PFSK-1 (cell line): ENCODE results near the gene HSD17B4.

Experiments used
- FOXP2 ChIP-seq: optimal IDR thresholded peaks from 2 replicates; pipeline ENCODE3; 2011; ENCODE audit warnings: borderline replicate concordance, control low read depth, inconsistent platforms; ENCODE audit not compliant: insufficient read depth; ENCODE audit errors: extremely low read length, extremely low read depth
- POLR2AphosphoS5 ChIP-seq: IDR thresholded peaks from 2 replicates; pipeline ENCODE4 v1.6.1; 2012; ENCODE audit warnings: low read depth, mild to moderate bottlenecking, control low read depth, low read length, moderate library complexity
- SIN3A ChIP-seq: IDR thresholded peaks from 2 replicates; pipeline ENCODE4 v1.6.1; 2012; ENCODE audit warnings: mild to moderate bottlenecking, low read length, moderate library complexity, borderline replicate concordance; ENCODE audit not compliant: insufficient read depth
- TAF1 ChIP-seq: IDR thresholded peaks from 2 replicates; pipeline ENCODE4 v1.6.1; 2012; ENCODE audit warnings: low read length, control low read depth, borderline replicate concordance; ENCODE audit not compliant: insufficient read depth
- TF ChIP-seq, protein P1 (sequence below), 2 experiments: IDR thresholded peaks; 2 replicates each; pipeline versions ENCODE4 v1.6.1 to v1.8.0; 2011 to 2012; ENCODE audit warnings: low read depth in 2 of 2, low read length in 2 of 2, control low read depth in 1 of 2, inconsistent platforms in 1 of 2, mild to moderate bottlenecking in 1 of 2, moderate library complexity in 1 of 2; ENCODE audit not compliant: insufficient read depth in 1 of 2

HSD17B4 gene

DNA sequence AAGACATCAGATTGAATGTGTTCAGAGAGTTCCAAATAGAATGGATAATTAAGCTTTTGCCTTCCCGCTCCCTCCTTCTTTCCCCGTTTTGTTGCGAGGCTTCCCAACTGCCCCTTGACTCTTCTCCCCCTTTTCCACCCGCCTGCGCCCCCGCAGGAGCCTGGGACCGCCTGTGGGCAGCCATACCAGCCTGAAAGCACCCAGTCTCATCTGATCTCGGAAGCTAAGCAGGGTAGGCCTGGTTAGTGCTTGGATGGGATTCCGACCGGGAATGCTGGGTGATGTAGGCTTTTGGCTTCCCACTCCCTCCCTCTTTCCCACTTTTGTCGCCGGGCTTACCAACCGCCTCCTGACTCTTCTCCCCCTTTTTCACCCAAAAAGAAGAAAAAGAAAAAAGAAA is 6.8 kb upstream of the HSD17B4 start:
- TF ChIP-seq, protein P1, sequence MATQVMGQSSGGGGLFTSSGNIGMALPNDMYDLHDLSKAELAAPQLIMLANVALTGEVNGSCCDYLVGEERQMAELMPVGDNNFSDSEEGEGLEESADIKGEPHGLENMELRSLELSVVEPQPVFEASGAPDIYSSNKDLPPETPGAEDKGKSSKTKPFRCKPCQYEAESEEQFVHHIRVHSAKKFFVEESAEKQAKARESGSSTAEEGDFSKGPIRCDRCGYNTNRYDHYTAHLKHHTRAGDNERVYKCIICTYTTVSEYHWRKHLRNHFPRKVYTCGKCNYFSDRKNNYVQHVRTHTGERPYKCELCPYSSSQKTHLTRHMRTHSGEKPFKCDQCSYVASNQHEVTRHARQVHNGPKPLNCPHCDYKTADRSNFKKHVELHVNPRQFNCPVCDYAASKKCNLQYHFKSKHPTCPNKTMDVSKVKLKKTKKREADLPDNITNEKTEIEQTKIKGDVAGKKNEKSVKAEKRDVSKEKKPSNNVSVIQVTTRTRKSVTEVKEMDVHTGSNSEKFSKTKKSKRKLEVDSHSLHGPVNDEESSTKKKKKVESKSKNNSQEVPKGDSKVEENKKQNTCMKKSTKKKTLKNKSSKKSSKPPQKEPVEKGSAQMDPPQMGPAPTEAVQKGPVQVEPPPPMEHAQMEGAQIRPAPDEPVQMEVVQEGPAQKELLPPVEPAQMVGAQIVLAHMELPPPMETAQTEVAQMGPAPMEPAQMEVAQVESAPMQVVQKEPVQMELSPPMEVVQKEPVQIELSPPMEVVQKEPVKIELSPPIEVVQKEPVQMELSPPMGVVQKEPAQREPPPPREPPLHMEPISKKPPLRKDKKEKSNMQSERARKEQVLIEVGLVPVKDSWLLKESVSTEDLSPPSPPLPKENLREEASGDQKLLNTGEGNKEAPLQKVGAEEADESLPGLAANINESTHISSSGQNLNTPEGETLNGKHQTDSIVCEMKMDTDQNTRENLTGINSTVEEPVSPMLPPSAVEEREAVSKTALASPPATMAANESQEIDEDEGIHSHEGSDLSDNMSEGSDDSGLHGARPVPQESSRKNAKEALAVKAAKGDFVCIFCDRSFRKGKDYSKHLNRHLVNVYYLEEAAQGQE (IDR thresholded peaks at IDR 0.05; ENCODE audit: insufficient read depth in 1 of 2, low read depth in 2 of 2, low read length in 2 of 2) = no peak
- no peak for TF ChIP-seq FOXP2
- no peak for TF ChIP-seq TAF1
- TF ChIP-seq SIN3A = no peak
- no peak for TF ChIP-seq POLR2AphosphoS5

DNA sequence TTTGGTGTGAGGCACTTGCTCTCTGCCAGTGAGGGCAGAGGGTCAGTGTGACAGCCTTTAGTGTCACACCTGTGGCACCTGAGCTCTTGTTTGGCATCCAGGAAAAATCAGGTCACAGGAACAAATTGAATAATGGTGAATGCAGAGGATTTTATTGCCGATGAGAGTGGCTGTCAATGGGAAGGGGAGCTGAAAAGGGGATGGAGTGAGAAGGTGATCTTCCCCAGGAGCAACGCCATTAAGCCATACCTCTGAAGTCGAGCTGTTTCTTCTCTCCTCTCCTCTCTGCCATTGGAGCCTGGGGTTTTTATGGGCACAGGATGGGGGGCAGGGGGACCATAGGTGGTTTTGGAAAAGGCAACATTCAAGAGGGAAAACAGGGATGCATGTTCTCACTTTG is 2.4 kb upstream of the HSD17B4 start:
- no peak for TF ChIP-seq SIN3A
- TF ChIP-seq TAF1 = no peak
- TF ChIP-seq FOXP2 = no peak
- TF ChIP-seq, protein P1 (IDR thresholded peaks at IDR 0.05; ENCODE audit: insufficient read depth in 1 of 2, low read depth in 2 of 2, low read length in 2 of 2) = no peak
- no peak for TF ChIP-seq POLR2AphosphoS5

DNA sequence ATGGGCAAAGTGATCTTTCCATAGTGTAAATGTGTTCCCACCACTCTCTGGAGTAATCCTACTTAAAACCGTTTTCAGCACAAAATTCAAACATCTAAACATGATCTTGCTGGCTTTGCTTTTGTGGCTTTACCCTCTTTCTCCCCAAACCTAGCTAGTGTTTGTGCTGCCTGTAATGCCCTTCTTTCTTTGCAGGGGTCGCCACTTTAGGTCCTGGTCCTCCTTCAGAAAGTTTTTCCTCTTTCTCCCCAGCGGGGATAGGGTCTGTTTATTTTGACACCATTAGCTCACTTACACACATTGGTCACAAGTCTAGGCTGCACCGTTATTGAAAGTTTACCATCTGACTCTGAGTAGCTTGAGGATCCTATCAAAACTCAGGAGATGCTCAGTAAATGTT is 736 bp upstream of the HSD17B4 start:
- TF ChIP-seq SIN3A (no peak), POLR2AphosphoS5 (no peak), FOXP2 (no peak), TAF1 (no peak)
- TF ChIP-seq, protein P1 (IDR thresholded peaks at IDR 0.05; ENCODE audit: insufficient read depth in 1 of 2, low read depth in 2 of 2, low read length in 2 of 2) = no peak

DNA sequence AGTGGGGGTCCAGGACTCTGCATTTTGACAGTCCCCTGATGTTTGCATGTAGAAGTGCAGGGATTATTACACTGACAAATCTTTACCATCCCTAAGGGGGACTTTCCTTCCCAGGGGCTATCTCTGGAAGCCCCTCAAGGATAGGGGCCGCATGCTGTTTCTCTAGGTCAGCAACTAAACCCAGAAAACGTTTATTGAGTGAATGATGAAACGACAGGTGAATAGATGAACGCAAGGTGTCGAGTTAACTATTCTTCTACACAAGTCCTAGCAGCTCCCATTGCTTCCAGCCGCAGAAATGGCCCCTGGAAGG is 281 bp upstream of the HSD17B4 start:
- no peak for TF ChIP-seq FOXP2

DNA sequence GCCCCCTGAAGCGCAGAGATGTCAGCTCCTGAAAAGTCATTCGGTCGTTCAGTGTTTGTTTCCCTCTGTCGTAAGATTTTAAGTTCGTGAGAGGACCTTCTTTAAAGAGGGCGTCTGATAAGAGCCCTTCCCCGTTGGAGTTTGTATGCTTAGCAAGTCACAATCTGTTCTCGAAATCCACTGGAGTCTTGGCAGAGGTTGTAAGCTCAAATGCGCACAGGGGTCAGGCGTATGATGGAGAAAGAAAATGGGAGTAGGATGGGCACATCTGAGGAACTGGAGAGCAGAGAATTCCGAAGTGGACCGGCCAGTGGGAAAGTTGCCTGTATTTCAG is 710 bp downstream of the HSD17B4 start:
- TF ChIP-seq TAF1 (no peak), FOXP2 (no peak), SIN3A (no peak), POLR2AphosphoS5 (no peak)
- TF ChIP-seq, protein P1 (IDR thresholded peaks at IDR 0.05; ENCODE audit: insufficient read depth in 1 of 2, low read depth in 2 of 2, low read length in 2 of 2) = no peak

DNA sequence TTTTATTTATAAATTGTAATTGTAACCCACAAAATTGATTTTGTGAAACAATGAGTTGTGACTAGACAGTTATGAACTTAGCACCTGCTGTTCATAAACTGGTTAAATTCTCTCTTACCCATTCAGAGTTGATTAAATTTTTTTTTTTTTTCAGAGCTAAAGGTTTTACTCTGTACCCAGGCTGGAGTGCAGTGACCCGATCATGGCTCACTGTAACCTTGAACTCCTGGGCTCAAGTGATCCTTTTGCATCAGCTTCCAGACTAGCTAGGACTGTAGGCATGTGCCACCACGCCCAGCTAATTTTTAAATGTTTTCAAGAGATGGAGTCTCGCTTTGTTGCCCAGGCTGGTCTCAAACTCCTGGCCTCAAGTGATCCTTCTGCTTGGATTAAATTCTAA is 1.9 kb downstream of the HSD17B4 start:
- TF ChIP-seq SIN3A = no peak
- TF ChIP-seq TAF1 = no peak
- TF ChIP-seq POLR2AphosphoS5 = no peak
